A673 (cell line): ENCODE data around the gene MAGI1.

Experiments
- CTCF ChIP-seq: fragments of 300-800, 200-600 bp; sonication (generic); conservative IDR thresholded peaks from 2 replicates; pipeline ENCODE4 v1.5.1; 2017; ENCODE audit warnings: low read depth, mild to moderate bottlenecking, antibody characterized with exemption, low read length, moderate library complexity, mixed read lengths
- EZH2 ChIP-seq: fragments of 200-600 bp; sonication (generic); IDR thresholded peaks from 2 replicates; pipeline ENCODE4 v1.6.1; 2017; ENCODE audit warnings: borderline replicate concordance, low read depth, mild to moderate bottlenecking, mixed read lengths, antibody characterized with exemption, low read length; ENCODE audit not compliant: poor library complexity, severe bottlenecking

- no peak for TF ChIP-seq CTCF
- no peak for TF ChIP-seq EZH2
These were observed 379.3 kb downstream of the MAGI1 start for GRCh38 chr3:65659396-65659795.
